NCI-H128 (cell line): ENCODE data around the gene MUC4.
"Not testable (repeated sequence)": the region's sequence is repeated elsewhere in the genome, so short reads cannot be mapped to it uniquely, and the experiment has no call there.

ENCODE experiments used
- DNase-seq: peaks from one replicate; lab custom pipeline; 2025; ENCODE audit not compliant: unreplicated experiment; lab: John Stamatoyannopoulos, UW

MUC4 gene

GRCh38 chr3:195748661-195749060, 63.1 kb downstream of the MUC4 start:
- no peak for DNase-seq

GRCh38 chr3:195746751-195747150, 65.0 kb downstream of the MUC4 start:
- no peak for DNase-seq

- DNase-seq, result no peak
These were observed 65.4 kb downstream of the MUC4 start for GRCh38 chr3:195746346-195746745.

- no peak for DNase-seq
These were observed 67.3 kb downstream of the MUC4 start for GRCh38 chr3:195744437-195744836.

GRCh38 chr3:195739561-195740111, 72.1 kb downstream of the MUC4 start:
- no peak for DNase-seq

GRCh38 chr3:195738274-195739044, 73.3 kb downstream of the MUC4 start:
- no peak for DNase-seq

- DNase-seq, result not testable (repeated sequence)
These were observed 73.9 kb downstream of the MUC4 start for GRCh38 chr3:195737782-195738181.

GRCh38 chr3:195736866-195737490, 74.8 kb downstream of the MUC4 start:
- no peak for DNase-seq

- DNase-seq, result no peak
These were observed 76.6 kb downstream of the MUC4 start for GRCh38 chr3:195735036-195735695.

GRCh38 chr3:195732940-195733339, 78.8 kb downstream of the MUC4 start:
- DNase-seq, result no peak

- DNase-seq, result no peak
These were observed 80.3 kb downstream of the MUC4 start for GRCh38 chr3:195731356-195731905.

GRCh38 chr3:195729476-195730251, 82.1 kb downstream of the MUC4 start:
- no peak for DNase-seq

- DNase-seq, result not testable (repeated sequence)
These were observed 82.9 kb downstream of the MUC4 start for GRCh38 chr3:195728789-195729188.

- DNase-seq, result no peak
These were observed 84.0 kb downstream of the MUC4 start for GRCh38 chr3:195727606-195728195.

GRCh38 chr3:195725916-195726740, 85.6 kb downstream of the MUC4 start:
- DNase-seq, result not testable (repeated sequence)

GRCh38 chr3:195724363-195724762, 87.4 kb downstream of the MUC4 start:
- not testable (repeated sequence) for DNase-seq

GRCh38 chr3:195722996-195723345, 88.8 kb downstream of the MUC4 start:
- DNase-seq, result not testable (repeated sequence)

GRCh38 chr3:195722139-195722995, 89.4 kb downstream of the MUC4 start:
- not testable (repeated sequence) for DNase-seq
